MM.1S (cell line): ENCODE results near the gene RBMS3.

Source experiments
- DNase-seq: peaks from one replicate; pipeline ENCODE4 v3.0.0-alpha.2; 2015
- H2AFZ ChIP-seq: fragments of 300-600 bp; sonication (generic); 2 replicates; pipeline ENCODE4 v1.6.0; 2016; ENCODE audit warnings: antibody characterized with exemption, low read length
- H3F3A ChIP-seq: fragments of 300-600 bp; sonication (generic); 2 replicates; pipeline ENCODE4 v1.6.1; 2016; ENCODE audit warnings: mild to moderate bottlenecking, antibody characterized with exemption, low read length, moderate library complexity, mixed read lengths; ENCODE audit not compliant: insufficient read depth
- H3K27ac ChIP-seq: fragments of 300-600 bp; sonication (generic); 2 replicates; pipeline ENCODE4 v1.5.1; 2016; ENCODE audit warnings: mild to moderate bottlenecking, low read length
- H3K27me3 ChIP-seq: fragments of 300-600 bp; sonication (generic); replicated peaks from 2 replicates; pipeline ENCODE4 v1.6.0; 2016; ENCODE audit warnings: low read length; ENCODE audit not compliant: insufficient read depth
- H3K36me3 ChIP-seq: fragments of 300-600 bp; sonication (generic); replicated peaks from 2 replicates; pipeline ENCODE4 v1.6.1; 2016; ENCODE audit warnings: mild to moderate bottlenecking, low read length, mixed read lengths; ENCODE audit not compliant: insufficient read depth
- H3K4me1 ChIP-seq: fragments of 300-600 bp; sonication (generic); 2 replicates; pipeline ENCODE4 v1.6.1; 2016; ENCODE audit warnings: low read length, mixed read lengths
- H3K4me2 ChIP-seq: fragments of 300-600 bp; sonication (generic); 2 replicates; pipeline ENCODE4 v1.6.0; 2016; ENCODE audit warnings: low read depth, low read length
- H3K4me3 ChIP-seq: fragments of 300-600 bp; sonication (generic); 2 replicates; pipeline ENCODE4 v1.5.1; 2016; ENCODE audit warnings: low read length, mixed read lengths
- H3K79me2 ChIP-seq: fragments of 300-600 bp; sonication (generic); 2 replicates; pipeline ENCODE4 v1.6.1; 2016; ENCODE audit warnings: mixed run types, low read length, mixed read lengths
- H3K9ac ChIP-seq: fragments of 300-600 bp; sonication (generic); 2 replicates; pipeline ENCODE4 v1.6.1; 2016; ENCODE audit warnings: low read length, mixed read lengths
- H3K9me2 ChIP-seq: fragments of 300-600 bp; sonication (generic); replicated peaks from 2 replicates; pipeline ENCODE4 v1.6.1; 2016; ENCODE audit warnings: mild to moderate bottlenecking, low read length, mixed read lengths; ENCODE audit not compliant: insufficient read depth
- H3K9me3 ChIP-seq: fragments of 300-600 bp; sonication (generic); replicated peaks from 2 replicates; pipeline ENCODE4 v1.6.1; 2016; ENCODE audit warnings: mild to moderate bottlenecking, low read length, mixed read lengths; ENCODE audit not compliant: insufficient read depth
- H4K20me1 ChIP-seq: fragments of 300-600 bp; sonication (generic); 2 replicates; pipeline ENCODE4 v1.6.1; 2016; ENCODE audit warnings: mild to moderate bottlenecking, low read length, moderate library complexity, mixed read lengths; ENCODE audit not compliant: insufficient read depth
- EZH2 ChIP-seq: fragments of 300-600 bp; sonication (generic); optimal IDR thresholded peaks from 2 replicates; pipeline ENCODE3; 2017; ENCODE audit warnings: low read depth, mild to moderate bottlenecking, antibody characterized with exemption, low read length, mixed read lengths
- EZH2phosphoT487 ChIP-seq: fragments of 300-600 bp; sonication (generic); IDR thresholded peaks from 2 replicates; pipeline ENCODE4 v1.6.1; 2018; ENCODE audit warnings: antibody characterized with exemption, low read length
- TF ChIP-seq, protein P1 (sequence below): fragments of 300-600 bp; sonication (generic); IDR thresholded peaks from 2 replicates; pipeline ENCODE4 v1.5.1; 2016; ENCODE audit warnings: antibody characterized with exemption, low read length, mixed read lengths

Gene RBMS3

DNA sequence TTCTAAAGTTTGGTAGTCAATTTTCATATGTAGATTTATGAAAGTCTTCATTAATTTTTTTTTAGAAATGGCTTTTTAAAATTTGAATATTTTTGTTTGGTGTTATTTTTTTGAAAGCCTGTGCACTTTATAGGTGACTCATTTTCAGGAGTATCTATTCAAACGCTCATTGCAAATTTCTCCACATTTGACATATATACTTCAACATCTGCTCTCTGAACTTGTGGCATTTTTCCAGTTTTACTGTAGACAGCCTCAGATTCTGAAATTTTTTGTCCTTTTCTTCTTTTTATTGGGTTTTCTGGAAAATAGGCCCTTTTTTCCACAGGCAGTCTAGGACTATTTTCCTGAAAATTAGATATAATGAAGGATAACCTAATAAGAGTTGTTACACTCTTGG, 396.6 kb downstream of the RBMS3 start:
- Histone ChIP-seq H3K4me3 (no peak overlapping the region), H3K9me3 (no peaks in the 10 kb centered on the region), H2AFZ (no peak overlapping the region), H3K9ac (no peak overlapping the region), H3K79me2 (no peaks in the 10 kb centered on the region), H3K36me3 (no peaks in the 10 kb centered on the region), H3K4me2 (no peak overlapping the region), H3F3A (no peaks in the 10 kb centered on the region), H3K27me3 (no peaks in the 10 kb centered on the region), H3K27ac (no peak overlapping the region), H3K9me2 (no peaks in the 10 kb centered on the region), H4K20me1 (no peaks in the 10 kb centered on the region), H3K4me1 (no peaks in the 10 kb centered on the region)
- no peak for DNase-seq
- TF ChIP-seq EZH2 (no peak), EZH2phosphoT487 (no peak)
- TF ChIP-seq, protein P1, sequence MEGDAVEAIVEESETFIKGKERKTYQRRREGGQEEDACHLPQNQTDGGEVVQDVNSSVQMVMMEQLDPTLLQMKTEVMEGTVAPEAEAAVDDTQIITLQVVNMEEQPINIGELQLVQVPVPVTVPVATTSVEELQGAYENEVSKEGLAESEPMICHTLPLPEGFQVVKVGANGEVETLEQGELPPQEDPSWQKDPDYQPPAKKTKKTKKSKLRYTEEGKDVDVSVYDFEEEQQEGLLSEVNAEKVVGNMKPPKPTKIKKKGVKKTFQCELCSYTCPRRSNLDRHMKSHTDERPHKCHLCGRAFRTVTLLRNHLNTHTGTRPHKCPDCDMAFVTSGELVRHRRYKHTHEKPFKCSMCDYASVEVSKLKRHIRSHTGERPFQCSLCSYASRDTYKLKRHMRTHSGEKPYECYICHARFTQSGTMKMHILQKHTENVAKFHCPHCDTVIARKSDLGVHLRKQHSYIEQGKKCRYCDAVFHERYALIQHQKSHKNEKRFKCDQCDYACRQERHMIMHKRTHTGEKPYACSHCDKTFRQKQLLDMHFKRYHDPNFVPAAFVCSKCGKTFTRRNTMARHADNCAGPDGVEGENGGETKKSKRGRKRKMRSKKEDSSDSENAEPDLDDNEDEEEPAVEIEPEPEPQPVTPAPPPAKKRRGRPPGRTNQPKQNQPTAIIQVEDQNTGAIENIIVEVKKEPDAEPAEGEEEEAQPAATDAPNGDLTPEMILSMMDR = no peak

DNA sequence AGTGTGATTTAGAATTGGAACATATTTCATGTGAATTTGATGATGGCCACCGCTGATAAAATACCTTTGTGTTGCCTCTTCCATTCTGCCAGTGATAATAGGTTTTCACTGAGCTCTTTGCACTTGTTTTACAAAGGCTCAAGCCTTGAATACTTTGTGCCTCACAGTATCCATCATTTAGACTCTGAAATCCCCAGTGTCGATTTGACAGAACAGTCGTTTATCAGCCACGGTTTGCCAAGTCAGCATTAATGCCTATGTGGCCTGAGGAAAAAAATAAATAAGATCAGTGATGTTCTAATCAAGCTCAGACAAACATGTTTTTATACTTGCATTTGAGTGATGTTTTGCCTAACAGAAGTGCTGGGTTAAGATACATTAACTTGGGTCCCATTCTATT, 399.1 kb downstream of the RBMS3 start:
- Histone ChIP-seq H3K79me2 (no peaks in the 10 kb centered on the region), H2AFZ (no peak overlapping the region), H3K9me2 (no peaks in the 10 kb centered on the region), H3K9ac (no peak overlapping the region), H3K36me3 (no peaks in the 10 kb centered on the region), H4K20me1 (no peaks in the 10 kb centered on the region), H3K4me1 (no peaks in the 10 kb centered on the region), H3K27ac (no peak overlapping the region), H3K4me3 (no peak overlapping the region), H3K4me2 (no peak overlapping the region), H3F3A (no peaks in the 10 kb centered on the region), H3K9me3 (no peaks in the 10 kb centered on the region), H3K27me3 (no peaks in the 10 kb centered on the region)
- no peak for TF ChIP-seq EZH2
- TF ChIP-seq, protein P1 = no peak
- no peak for TF ChIP-seq EZH2phosphoT487
- no peak for DNase-seq

DNA sequence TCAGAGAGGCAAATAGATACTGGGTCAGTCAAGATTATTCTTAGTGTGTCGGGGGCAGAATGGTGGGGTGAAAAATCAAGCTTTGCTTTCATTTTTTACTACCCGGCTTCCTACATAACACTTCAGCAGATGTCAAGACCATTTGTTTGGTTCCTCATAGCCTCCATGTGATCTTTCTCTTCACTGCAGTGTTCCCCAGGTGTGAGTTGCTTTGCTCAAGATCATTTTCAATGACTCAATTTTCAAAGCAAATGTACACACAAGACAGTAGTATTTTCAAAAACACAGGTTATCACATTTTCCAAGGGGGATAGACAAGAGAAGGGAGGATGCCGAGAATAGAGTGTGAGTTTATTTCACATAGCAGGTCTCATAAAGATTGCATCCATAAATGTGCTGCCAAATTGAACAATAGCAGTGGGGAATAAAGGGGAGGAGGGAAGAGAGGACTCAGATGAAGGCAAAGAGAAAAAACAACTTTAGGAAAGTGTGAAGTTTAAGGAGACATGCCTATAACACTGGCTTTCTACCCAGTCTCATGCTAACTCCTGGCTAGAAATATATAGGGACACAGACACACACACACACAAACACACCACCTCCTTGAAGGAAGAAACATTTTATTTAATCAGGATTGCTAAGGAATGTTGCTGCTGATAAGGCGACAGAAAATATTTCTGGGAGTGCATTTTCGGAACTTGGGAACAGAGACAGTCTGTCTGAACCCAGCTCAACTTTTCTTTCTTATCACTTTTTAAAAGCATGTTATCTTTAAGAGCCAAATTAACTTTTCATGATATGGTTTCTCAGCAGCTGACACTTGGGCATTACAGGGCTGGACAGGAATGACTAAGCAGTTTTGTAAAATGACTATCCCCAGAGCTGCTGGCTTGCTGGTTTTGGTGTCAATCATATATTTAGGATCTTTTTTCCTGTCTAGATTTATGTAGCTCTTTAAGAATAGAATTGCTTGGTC, 402.4 kb downstream of the RBMS3 start:
- Histone ChIP-seq H3K9ac (no peak overlapping the region), H3K4me1 (no peaks in the 10 kb centered on the region), H3F3A (no peaks in the 10 kb centered on the region), H3K9me2 (no peaks in the 10 kb centered on the region), H3K27ac (no peak overlapping the region), H3K9me3 (no peaks in the 10 kb centered on the region), H3K4me3 (no peak overlapping the region), H4K20me1 (no peaks in the 10 kb centered on the region), H3K27me3 (no peaks in the 10 kb centered on the region), H2AFZ (no peak overlapping the region), H3K4me2 (no peak overlapping the region), H3K36me3 (no peaks in the 10 kb centered on the region), H3K79me2 (no peaks in the 10 kb centered on the region)
- TF ChIP-seq, protein P1 = no peak
- TF ChIP-seq EZH2 = no peak
- TF ChIP-seq EZH2phosphoT487 = no peak
- DNase-seq = no peak
